Left kidney (tissue), 2 donors: ENCODE results near the gene TRIM17. TPM values are rescaled to one million over a fixed set of nuclear protein-coding genes. Genes with fewer than 3 reads are reported as not detected.

ENCODE experiments used
- DNase-seq: peaks from one replicate; pipeline ENCODE4 v3.0.0-alpha.2; 2013
- polyA plus RNA-seq: library from polyadenylated mRNA; unstranded; fragments of 120-200 nt; gene quantifications from one replicate; pipeline ENCODE4 v1.2.1, GENCODE V29; 2013; ENCODE audit not compliant: insufficient read length

TRIM17 gene
- polyA plus RNA-seq, 1 donor, result 8.1 TPM

GRCh38 chr1:228417483-228418203, 982 bp upstream of the TRIM17 start:
- no peak for DNase-seq

- DNase-seq, result no peak
These were observed 400 bp upstream of the TRIM17 start for GRCh38 chr1:228417061-228417460.

- no peak for DNase-seq
These were observed 826 bp downstream of the TRIM17 start for GRCh38 chr1:228415853-228416216.

DNA sequence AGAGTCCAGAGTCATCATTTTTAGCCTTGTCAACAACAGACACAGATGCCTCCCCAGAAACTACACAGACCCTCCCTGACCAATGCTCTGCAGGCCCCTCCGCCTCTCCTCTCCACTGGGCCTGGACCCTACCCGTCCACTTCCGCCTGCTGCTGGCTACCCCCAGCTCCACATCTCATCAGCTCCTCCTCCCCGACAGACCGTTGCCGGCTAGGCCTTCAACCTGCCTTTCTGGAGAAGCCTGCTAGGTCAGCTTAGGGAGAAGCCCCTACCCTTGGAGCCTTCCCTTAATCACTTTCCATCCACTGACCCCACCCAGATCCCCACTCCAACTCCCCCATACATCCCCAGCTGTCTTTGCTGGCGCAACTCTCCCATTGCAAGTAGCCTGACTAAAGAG, 1.4 kb downstream of the TRIM17 start:
- DNase-seq, result no peak

- no peak for DNase-seq
These were observed 2.0 kb downstream of the TRIM17 start for GRCh38 chr1:228414511-228415211.

GRCh38 chr1:228413241-228414010, 3.2 kb downstream of the TRIM17 start:
- DNase-seq, result no peak

GRCh38 chr1:228411548-228412430, 4.9 kb downstream of the TRIM17 start:
- DNase-seq, result no peak

- no peak for DNase-seq
These were observed 5.5 kb downstream of the TRIM17 start for GRCh38 chr1:228411121-228411520.

- no peak for DNase-seq
These were observed 6.0 kb downstream of the TRIM17 start for GRCh38 chr1:228410671-228411070.

- DNase-seq, result no peak
These were observed 6.6 kb downstream of the TRIM17 start for GRCh38 chr1:228410015-228410414.

DNA sequence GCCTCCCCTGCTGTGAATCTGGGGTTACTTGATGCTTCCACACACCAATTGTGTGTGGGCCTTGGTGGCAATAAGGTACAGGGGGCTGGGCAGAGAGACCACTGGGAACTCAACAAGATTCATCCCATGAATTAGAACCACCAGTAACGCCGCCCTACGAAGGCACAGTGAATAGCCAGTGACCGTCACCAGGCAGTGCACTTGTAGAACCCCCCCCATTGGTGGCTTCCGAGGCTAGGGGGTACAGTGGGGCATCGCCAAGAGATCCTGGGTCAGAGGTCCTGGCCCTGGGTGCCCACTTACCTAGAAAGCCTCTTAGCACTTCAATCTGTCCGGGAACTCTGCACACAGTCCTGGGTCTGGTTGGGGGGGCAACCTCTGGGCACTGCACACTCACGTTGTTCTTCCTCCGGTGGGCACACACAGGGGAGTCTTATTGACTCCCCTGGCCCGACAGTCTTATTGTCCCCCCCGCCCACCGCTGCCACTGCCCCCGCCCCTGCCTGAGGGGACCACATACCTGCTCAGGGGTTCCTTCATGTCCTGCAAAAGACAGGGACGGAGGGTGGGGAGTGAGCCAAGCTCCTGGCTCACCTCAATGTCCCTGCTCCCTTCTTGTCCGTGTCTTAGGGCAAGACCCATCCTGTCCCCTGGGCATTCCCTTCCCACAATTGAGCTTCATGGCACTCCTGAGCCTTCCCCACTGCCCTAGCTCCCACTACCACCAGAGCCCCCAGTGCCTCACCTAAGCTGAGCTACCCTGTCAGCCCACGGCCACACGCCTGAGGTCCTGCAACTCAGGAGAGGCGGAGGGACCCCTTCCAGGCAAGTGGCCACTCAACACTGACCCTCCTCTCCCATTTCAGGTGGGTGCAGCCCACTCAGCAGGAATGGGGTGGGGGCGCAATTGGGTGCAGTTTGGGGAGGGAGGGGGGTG, 7.5 kb downstream of the TRIM17 start:
- DNase-seq, result no peak

GRCh38 chr1:228408041-228408868, 8.4 kb downstream of the TRIM17 start:
- no peak for DNase-seq

- DNase-seq, result no peak
These were observed 9.3 kb downstream of the TRIM17 start for GRCh38 chr1:228407106-228408040.

DNA sequence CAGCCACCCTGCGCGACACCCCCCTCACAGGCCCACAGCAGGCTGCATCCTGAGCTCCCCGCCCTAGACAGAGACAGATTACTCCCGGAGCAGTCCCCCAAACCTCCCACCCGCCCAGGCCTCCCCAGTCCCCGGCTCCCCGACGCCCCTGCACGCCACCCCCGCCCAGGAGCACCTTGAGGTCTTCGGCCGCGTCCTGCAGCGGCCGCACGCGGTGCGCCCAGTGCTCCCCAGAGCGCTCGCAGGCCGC, 10.8 kb downstream of the TRIM17 start:
- DNase-seq, result no peak

GRCh38 chr1:228405200-228405978, 11.3 kb downstream of the TRIM17 start:
- DNase-seq, result no peak

- no peak for DNase-seq
These were observed 12.4 kb downstream of the TRIM17 start for GRCh38 chr1:228404107-228404720.

GRCh38 chr1:228403231-228403631, 13.4 kb downstream of the TRIM17 start:
- no peak for DNase-seq

GRCh38 chr1:228402641-228403025, 14.0 kb downstream of the TRIM17 start:
- no peak for DNase-seq
